Stimulated activated CD8-positive, alpha-beta memory T cell treated with anti-CD3 and anti-CD28 coated beads, Interleukin-4, amount 100 ng/mL, for 24 hours (primary cell): ENCODE results near the gene GPD1.
"Not testable (repeated sequence)": the region's sequence is repeated elsewhere in the genome, so short reads cannot be mapped to it uniquely, and the experiment has no call there.

Experiments
- DNase-seq: peaks from one replicate; pipeline ENCODE4 v3.0.0-alpha.2; 2020; ENCODE audit warnings: low read depth

GPD1 gene

DNA sequence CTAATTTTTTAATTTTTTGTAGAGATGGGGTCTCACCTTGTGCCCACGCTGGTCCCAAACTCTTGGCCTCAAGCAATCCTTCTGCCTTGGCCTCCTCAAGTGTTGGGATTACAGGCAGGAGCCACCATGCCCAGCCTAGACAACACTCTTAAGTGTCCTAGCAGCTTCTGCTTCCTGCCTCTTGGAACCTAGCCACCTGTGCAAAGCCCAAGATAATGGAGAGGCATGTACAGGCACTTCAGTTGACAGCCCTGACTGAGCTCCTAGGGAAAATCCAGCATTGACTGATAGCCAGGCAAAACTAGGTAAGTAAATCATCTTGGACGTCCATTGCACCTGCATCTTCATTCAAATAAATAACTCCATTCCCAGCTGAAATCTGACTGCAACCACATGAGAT, 23.7 kb downstream of the GPD1 start:
- no peak for DNase-seq

DNA sequence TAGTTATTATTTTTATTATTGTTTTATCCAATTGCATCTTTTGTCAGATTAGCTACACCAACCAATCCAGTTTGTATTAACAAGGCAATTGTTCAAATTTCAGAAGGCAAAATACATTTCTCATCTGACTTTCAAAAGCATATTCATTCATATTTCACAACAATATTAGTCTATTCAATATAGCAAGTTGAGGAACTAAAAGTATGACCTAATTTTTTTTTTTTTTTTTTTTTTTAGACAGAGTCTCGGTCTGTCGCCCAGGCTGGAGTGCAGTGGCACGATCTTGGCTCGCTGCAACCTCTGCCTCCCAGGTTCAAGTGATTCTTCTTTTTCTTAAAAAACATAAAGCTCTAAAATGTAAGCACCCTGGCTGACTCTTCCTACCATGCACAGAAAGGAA, 25.5 kb downstream of the GPD1 start:
- DNase-seq = no peak

DNA sequence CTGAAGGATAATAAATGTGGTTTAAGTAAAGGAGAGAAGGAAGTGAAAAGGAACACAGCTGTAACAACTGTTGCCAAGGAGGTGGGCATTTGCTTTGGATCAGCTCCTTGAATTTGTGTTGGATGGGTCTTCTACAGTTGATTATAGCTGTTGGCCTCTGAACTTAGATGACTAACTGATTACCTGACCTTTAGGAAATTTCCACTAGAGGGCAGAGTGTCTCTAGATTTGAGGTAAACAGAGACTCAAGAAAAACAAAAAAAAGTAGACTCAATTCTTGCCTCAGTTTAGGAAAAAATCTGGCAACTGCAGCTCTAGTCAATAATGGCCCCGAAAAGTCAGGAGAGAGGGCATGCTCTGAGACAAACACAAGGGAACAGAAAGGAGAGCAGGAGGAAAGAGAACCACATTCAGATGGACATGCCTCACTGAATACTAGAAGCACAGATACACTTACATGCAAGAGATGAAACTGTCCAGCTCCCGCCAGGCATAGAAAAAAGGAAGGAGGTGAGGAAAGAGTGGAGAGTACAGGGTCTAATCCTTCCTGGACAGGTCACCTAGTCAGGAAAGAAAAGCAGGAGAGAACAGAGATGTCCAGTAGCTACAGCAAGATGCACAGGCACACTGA, 28.8 kb downstream of the GPD1 start:
- no peak for DNase-seq

DNA sequence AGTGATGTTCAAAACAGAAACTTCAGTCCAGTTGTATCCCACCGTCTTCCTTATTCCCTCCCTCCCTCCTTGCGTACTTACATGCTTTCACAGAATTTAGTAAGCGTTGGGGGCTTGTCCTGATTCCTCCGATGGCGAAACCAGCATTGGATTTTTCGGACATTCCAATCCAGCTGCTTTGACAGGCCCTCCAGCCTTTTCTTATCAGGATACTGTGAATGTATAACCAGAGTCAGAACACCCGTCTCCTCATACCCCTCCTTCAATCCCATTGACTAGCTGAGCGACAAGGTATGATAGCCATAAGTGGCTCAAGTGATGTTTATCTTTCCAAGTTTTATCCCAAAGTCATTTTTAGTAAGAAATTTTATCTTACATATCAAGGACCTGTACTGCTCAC, 39.2 kb downstream of the GPD1 start:
- no peak for DNase-seq

DNA sequence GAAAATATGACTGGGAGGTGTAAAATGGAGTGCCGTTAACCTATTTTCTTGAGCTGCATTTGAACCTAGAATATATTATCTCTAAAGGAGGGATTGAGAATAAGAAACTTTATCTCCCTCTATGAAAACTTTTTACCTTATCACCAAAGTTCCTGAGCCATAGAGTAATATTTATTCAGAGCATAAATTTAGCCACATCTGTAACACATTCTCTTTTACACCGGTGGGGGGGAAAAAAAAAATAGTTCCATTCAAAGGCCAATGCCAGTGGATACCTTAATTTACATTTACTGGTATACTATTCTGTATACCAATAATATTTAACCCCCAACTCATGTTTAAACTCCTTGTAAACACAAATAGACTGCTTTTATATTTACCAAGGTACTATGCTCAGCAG, 41.6 kb downstream of the GPD1 start:
- DNase-seq = no peak

DNA sequence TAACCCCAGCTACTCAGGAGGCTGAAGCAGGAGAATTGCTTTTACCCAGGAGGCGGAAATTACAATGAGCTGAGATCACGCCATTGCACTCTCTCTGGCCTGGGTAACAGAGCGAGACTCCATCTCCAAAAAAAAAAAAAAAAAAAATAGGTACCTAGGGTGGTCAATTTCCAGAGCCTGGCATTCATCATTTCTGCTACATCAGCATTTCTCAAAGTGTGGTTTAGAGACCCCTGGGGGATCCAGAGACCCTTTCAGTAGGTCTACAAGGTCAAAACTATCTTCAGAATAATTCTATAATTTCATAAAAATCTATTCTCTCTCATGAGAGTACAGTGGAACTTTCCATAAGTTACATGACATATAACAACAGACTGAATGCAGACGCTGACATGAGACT, 43.5 kb downstream of the GPD1 start:
- no peak for DNase-seq

DNA sequence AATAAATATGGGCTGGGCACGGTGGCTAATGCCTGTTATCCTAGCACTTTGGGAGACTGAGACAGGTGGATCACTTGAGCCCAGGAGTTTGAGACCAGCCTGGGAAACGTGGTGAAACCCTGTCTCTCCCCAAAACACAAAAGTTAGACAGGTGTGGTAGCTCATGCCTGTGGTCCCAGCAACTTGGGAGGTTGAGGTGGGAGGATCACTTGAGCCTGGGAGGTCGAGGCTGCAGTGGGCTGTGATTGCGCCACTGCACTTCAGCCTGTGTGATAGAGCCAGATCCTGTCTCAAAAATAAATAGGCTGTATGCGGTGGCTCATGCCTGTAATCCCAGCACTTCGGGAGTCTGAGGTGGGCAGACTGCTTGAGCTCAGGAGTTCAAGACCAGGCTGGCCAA, 44.2 kb downstream of the GPD1 start:
- DNase-seq = not testable (repeated sequence)

DNA sequence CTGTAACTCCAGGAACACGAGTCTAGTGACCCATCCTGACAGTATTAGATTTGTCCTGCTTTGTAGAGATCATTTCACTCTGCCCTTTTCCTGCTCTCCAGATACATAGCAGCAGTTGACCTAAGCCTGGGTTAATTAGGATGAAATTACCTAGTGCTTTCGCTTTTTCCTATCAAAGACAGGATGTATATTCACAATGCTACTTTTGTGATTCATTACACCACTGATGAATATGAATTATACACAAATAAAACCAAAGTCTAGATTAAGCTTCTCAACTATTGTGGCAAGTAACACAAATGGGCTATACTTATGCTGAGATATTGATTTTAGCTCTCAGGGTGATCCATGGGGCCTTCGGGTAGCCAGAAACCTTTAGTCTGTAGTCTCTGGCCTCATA, 45.5 kb downstream of the GPD1 start:
- DNase-seq = no peak

DNA sequence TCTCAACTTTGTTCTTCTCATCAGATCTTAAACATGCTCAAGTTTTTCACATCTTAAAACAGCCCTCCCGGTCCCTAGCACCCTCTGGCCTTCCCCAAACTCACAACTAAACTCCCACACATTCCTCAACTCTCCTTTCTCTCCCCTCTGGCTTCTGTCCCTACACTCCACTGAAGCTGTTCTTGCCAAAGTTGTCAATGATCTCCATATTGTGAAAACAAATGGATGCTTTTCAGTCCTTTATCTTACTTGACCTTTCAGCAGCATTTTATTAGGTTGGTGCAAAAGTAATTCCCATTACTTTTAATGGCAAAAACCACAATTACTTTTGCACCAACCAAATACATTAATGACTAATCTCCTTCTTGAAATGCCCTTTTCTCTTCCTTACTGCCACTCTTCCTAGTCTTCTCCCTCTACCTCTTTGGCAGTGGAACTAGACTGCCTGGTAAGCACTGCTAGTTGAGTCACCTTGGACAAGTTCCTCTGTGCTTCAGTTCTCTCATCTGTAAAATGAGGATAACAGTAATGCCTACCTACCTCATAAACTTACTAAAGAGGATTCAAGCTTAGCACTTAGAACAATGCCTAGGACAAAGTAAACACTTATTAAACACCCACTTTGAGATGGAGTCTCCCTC, 47.4 kb downstream of the GPD1 start:
- no peak for DNase-seq

DNA sequence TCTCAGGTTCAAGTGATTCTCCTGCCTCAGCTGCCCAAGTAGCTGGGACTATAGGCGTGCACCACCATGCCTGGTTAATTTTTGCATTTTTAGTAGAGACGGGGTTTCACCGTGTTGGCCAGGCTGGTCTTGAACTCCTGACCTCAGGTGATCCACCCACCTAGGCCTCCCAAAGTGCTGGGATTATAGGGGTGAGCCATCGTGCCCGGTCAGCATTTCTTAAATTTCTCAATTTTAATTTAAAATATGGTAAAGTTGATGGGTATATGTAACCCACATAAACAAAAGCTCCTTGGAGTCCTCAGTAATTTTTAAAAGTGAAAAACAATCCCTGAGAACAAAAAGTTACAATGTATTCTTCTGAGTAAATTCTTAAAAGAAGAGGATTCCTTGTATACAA, 51.1 kb downstream of the GPD1 start:
- DNase-seq = not testable (repeated sequence)

DNA sequence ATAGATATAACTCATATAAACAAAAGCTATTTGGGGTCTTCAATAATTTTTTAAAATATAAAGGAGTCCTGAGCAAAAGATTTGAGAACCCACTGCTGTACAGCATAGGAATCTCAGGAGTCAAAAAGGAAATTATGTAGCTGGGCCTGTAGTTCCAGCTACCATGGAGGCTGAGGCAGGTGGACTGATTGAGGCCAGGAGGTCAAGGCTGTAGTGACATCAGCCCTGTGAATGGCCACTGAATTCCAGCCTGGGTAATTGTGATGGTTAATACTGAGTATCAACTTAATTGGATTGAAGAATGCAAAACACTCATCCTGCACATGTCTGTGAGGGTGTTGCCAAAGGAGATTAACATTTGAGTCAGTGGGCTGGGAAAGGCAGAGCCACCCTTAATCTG, 52.8 kb downstream of the GPD1 start:
- DNase-seq = no peak

DNA sequence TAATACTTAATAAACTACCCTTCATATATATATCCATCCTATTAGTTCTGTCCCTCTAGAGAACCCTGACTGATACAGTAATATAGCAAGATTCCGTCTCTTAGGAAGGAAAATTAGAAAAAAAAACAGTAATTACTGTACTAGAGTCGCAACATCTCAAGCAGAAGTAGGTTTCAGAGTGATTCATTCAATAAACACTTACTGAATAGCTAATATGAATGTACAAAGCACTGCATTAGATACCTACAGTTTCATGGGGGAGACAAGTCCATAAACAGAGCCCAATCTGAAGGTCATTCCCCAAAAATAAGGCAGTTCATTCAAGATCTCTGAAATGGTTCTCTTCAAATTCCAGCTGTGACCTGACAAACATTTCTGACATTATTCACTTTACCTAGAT, 53.5 kb downstream of the GPD1 start:
- no peak for DNase-seq

DNA sequence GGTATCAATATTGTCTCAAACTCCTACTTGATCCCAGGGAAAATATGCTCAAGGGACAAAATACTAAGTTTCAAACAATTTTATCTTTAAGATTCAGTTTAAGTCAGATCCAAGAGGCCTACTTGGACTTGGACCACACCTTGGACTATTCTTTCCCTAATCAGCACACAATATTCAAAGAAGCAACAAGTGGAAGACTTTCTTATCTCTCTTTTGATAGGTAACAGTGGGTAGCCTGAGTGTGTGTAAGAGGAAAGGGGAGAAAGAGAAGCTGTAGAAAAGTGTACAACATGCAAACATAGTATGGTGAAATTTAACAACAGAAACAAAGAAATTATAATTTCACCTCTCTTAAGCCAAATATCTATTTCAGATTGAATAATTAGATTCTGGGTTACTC, 56.8 kb downstream of the GPD1 start:
- DNase-seq = no peak
